ENCODE measurements around the gene AHSG.

DNA sequence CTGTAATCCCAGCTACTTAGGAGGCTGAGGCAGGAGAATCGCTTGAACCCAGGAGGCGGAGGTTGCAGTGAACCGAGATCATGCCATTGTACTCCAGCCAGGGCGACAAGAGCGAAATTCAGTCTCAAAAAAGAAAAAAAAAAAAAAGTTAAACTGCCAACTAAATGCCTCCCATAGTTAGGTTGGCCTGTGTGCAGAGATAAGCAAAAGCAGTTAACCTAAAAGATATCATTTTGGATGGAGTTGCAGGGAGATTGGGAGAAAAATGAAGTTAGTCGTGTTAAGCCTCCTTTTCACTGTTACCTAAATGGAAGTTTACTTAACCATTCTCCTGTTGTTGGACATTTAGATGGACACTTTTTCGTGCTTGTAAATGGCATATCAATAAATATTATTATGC is 15.9 kb downstream of the AHSG start:
- no peak for TF ChIP-seq POLR2A (IDR thresholded peaks at IDR 0.05)
- TF ChIP-seq, protein P1, sequence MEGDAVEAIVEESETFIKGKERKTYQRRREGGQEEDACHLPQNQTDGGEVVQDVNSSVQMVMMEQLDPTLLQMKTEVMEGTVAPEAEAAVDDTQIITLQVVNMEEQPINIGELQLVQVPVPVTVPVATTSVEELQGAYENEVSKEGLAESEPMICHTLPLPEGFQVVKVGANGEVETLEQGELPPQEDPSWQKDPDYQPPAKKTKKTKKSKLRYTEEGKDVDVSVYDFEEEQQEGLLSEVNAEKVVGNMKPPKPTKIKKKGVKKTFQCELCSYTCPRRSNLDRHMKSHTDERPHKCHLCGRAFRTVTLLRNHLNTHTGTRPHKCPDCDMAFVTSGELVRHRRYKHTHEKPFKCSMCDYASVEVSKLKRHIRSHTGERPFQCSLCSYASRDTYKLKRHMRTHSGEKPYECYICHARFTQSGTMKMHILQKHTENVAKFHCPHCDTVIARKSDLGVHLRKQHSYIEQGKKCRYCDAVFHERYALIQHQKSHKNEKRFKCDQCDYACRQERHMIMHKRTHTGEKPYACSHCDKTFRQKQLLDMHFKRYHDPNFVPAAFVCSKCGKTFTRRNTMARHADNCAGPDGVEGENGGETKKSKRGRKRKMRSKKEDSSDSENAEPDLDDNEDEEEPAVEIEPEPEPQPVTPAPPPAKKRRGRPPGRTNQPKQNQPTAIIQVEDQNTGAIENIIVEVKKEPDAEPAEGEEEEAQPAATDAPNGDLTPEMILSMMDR (IDR thresholded peaks at IDR 0.05 in 4 of 5, conservative IDR thresholded peaks at IDR 0.05 in 1 of 5) = no peak

All from gastrocnemius medialis (tissue), 4 donors.